A549 treated with Hydrocortisone at 1 μM for 4 hours (cell line): ENCODE results near the gene USP17L20. TPM values are rescaled to one million over a fixed set of nuclear protein-coding genes. Genes with fewer than 3 reads are reported as not detected.

Experiments
- total RNA-seq: library from RNA; stranded (reverse); fragments of 200-300 nt; extraction: Qiagen RNA extraction; gene quantifications from 5 replicates; pipeline ENCODE4 v1.2.3, GENCODE V29; 2022

USP17L20 gene
- not detected in 5 replicates for total RNA-seq

GRCh38 chr4:9257824-9258223 lies at the start of gene USP17L20:
USP17L20 (plus strand) TSS chr4:9258124; CDS start chr4:9258124, 0 bp downstream.

DNA sequence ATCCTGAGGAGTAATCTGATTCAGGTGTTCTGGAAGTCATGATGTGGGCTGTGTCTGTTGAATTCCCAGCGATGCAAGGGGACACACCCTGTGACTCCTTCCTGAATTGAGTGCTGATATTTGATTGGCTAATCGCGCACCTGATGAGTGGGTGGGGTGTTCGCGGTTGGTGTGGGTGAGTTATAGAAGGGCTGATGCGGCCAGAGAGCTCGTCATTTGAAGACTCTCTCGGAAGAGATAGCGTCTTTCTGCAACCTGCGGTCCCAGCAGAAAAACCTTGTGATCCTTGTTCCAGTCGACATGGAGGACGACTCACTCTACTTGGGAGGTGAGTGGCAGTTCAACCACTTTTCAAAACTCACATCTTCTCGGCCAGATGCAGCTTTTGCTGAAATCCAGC lies 47.6 kb upstream of the USP17L20 start, which contains the start of gene USP17L10:
TSS of gene USP17L10 (plus strand) at position 301 of the 400 bp plus-strand sequence. CDS start at position 301, 0 bp downstream.

GRCh38 chr4:9215105-9215504 lies 42.8 kb upstream of the USP17L20 start, which contains the start of gene USP17L11:
USP17L11 (plus strand) TSS chr4:9215405; CDS start chr4:9215405, 0 bp downstream.

DNA sequence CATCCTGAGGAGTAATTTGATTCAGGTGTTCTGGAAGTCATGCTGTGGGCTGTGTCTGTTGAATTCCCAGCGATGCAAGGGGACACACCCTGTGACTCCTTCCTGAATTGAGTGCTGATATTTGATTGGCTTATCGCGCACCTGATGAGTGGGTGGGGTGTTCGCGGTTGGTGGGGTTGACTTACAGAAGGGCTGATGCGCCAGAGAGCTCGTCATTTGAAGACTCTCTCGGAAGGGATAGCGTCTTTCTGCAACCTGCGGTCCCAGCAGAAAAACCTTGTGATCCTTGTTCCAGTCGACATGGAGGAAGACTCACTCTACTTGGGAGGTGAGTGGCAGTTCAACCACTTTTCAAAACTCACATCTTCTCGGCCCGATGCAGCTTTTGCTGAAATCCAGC lies 38.1 kb upstream of the USP17L20 start, which contains the start of gene USP17L12:
TSS of gene USP17L12 (plus strand) at position 301 of the 400 bp plus-strand sequence. CDS start at position 301, 0 bp downstream.

GRCh38 chr4:9224596-9224995 lies 33.3 kb upstream of the USP17L20 start, which contains the start of gene USP17L13:
USP17L13 (plus strand) TSS chr4:9224896; CDS start chr4:9224896, 0 bp downstream.

GRCh38 chr4:9234085-9234484 lies 23.8 kb upstream of the USP17L20 start, which contains the start of gene USP17L15:
USP17L15 (plus strand) TSS chr4:9234385; CDS start chr4:9234385, 0 bp downstream.

DNA sequence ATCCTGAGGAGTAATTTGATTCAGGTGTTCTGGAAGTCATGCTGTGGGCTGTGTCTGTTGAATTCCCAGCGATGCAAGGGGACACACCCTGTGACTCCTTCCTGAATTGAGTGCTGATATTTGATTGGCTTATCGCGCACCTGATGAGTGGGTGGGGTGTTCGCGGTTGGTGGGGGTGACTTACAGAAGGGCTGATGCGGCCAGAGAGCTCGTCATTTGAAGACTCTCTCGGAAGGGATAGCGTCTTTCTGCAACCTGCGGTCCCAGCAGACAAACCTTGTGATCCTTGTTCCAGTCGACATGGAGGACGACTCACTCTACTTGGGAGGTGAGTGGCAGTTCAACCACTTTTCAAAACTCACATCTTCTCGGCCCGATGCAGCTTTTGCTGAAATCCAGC lies 14.3 kb upstream of the USP17L20 start, which contains the start of gene USP17L17:
TSS of gene USP17L17 (plus strand) at position 301 of the 400 bp plus-strand sequence. CDS start at position 301, 0 bp downstream.

DNA sequence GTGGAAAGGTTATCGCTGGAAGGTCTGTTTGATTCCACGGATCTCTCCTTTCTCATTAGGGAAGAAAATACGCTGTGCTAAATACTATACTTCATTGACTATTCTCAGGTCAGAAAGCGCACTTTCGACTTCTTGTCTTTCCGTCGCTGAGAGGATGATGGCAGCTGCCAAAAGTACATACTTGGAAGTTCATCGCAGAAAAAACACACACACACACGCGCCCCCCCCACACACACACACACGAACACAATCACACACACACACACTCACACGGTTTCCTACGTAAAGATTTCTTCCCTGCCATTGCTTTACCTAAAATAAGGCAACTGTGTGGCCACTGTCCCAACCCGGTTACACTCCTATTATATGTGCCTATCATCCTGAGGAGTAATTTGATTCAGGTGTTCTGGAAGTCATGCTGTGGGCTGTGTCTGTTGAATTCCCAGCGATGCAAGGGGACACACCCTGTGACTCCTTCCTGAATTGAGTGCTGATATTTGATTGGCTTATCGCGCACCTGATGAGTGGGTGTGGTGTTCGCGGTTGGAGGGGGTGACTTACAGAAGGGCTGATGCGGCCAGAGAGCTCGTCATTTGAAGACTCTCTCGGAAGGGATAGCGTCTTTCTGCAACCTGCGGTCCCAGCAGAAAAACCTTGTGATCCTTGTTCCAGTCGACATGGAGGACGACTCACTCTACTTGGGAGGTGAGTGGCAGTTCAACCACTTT lies 9.8 kb upstream of the USP17L20 start, which contains the start of gene USP17L18:
TSS of gene USP17L18 (plus strand) at position 678 of the 728 bp plus-strand sequence. CDS start at position 678, 0 bp downstream.

GRCh38 chr4:9253078-9253477 lies 4.8 kb upstream of the USP17L20 start, which contains the start of gene USP17L19:
USP17L19 (plus strand) TSS chr4:9253378; CDS start chr4:9253378, 0 bp downstream.

GRCh38 chr4:9262572-9262971 lies 4.6 kb downstream of the USP17L20 start, which contains the start of gene USP17L21:
USP17L21 (plus strand) TSS chr4:9262872; CDS start chr4:9262872, 0 bp downstream.

DNA sequence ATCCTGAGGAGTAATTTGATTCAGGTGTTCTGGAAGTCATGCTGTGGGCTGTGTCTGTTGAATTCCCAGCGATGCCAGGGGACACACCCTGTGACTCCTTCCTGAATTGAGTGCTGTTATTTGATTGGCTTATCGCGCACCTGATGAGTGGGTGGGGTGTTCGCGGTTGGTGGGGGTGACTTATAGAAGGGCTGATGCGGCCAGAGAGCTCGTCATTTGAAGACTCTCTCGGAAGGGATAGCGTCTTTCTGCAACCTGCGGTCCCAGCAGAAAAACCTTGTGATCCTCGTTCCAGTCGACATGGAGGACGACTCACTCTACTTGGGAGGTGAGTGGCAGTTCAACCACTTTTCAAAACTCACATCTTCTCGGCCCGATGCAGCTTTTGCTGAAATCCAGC lies 9.4 kb downstream of the USP17L20 start, which contains the start of gene USP17L22:
TSS of gene USP17L22 (plus strand) at position 301 of the 400 bp plus-strand sequence. CDS start at position 301, 0 bp downstream.

Other genes starting within 250 kb of the USP17L20 start
- not detected in 5 replicates for gene FAM90A26, start 87.7 kb upstream of the USP17L20 start, total RNA-seq
- gene USP17L10, start 47.5 kb upstream of the USP17L20 start, total RNA-seq = not detected in 5 replicates
- not detected in 5 replicates for gene USP17L11, start 42.7 kb upstream of the USP17L20 start, total RNA-seq
- not detected in 5 replicates for gene USP17L12, start 38.0 kb upstream of the USP17L20 start, total RNA-seq
- not detected in 5 replicates for gene USP17L13, start 33.2 kb upstream of the USP17L20 start, total RNA-seq
- gene USP17L15, start 23.7 kb upstream of the USP17L20 start, total RNA-seq = not detected in 5 replicates
- not detected in 5 replicates for gene USP17L17, start 14.2 kb upstream of the USP17L20 start, total RNA-seq
- gene USP17L18, start 9.5 kb upstream of the USP17L20 start, total RNA-seq = not detected in 5 replicates
- gene USP17L19, start 4.7 kb upstream of the USP17L20 start, total RNA-seq = not detected in 5 replicates
- not detected in 5 replicates for gene USP17L21, start 4.7 kb downstream of the USP17L20 start, total RNA-seq
- not detected in 5 replicates for gene USP17L22, start 9.5 kb downstream of the USP17L20 start, total RNA-seq
- gene USP17L24, start 67.0 kb downstream of the USP17L20 start, total RNA-seq = not detected in 5 replicates
- gene USP17L25, start 71.8 kb downstream of the USP17L20 start, total RNA-seq = not detected in 5 replicates
- gene USP17L26, start 76.5 kb downstream of the USP17L20 start, total RNA-seq = not detected in 5 replicates
- not detected in 5 replicates for gene USP17L5, start 81.3 kb downstream of the USP17L20 start, total RNA-seq
- not detected in 5 replicates for gene USP17L27, start 86.0 kb downstream of the USP17L20 start, total RNA-seq
- not detected in 5 replicates for gene USP17L28, start 90.8 kb downstream of the USP17L20 start, total RNA-seq
- not detected in 5 replicates for gene USP17L29, start 95.5 kb downstream of the USP17L20 start, total RNA-seq
- not detected in 5 replicates for gene USP17L30, start 105.0 kb downstream of the USP17L20 start, total RNA-seq
- gene DEFB131A, start 186.3 kb downstream of the USP17L20 start, total RNA-seq = not detected in 5 replicates